Prostate gland (tissue), 2 donors: ENCODE measurements around the gene ANTXR1.

Experiments
- CTCF ChIP-seq, 4 experiments: fragments of 200-600 bp in 2 of 4; fragments of 450-650 bp in 2 of 4; sonication (generic) in 2 of 4; IDR thresholded peaks; 1 replicate in 3 of 4; 2 replicates in 1 of 4; pipeline ENCODE4 v1.5.1; 2016 to 2019; ENCODE audit warnings: antibody characterized with exemption in 4 of 4, mild to moderate bottlenecking in 2 of 4, moderate library complexity in 2 of 4
- POLR2A ChIP-seq: fragments of 450-650 bp; IDR thresholded peaks from one replicate; pipeline ENCODE4 v1.6.1; 2016; ENCODE audit warnings: antibody characterized with exemption, mild to moderate bottlenecking

- TF ChIP-seq CTCF (IDR thresholded peaks at IDR 0.05) (no peak), POLR2A (no peak)
These were observed 260.0 kb downstream of the ANTXR1 start for GRCh38 chr2:69272803-69273471.
